Mesenchymal stem cell (in vitro differentiated cells and primary cell): ENCODE data around the gene SLIT3.
A peak's percentile ranks its signal among the peaks of the same experiment; 100 is the strongest.

Experiments
- DNase-seq: peaks from one replicate; pipeline ENCODE4 v3.0.0-alpha.2; 2013
- H2AFZ ChIP-seq: one replicate; pipeline ENCODE4 v1.6.1; 2013; ENCODE audit warnings: low read depth, mild to moderate bottlenecking, control low read depth, inconsistent platforms, low read length, moderate library complexity
- H2AK5ac ChIP-seq: 2 replicates; pipeline ENCODE4 v1.6.1; 2013; ENCODE audit warnings: low read length, moderate library complexity, mild to moderate bottlenecking, inconsistent platforms; ENCODE audit not compliant: severe bottlenecking
- H2BK120ac ChIP-seq: one replicate; pipeline ENCODE4 v1.6.1; 2013; ENCODE audit warnings: low read depth, mild to moderate bottlenecking, inconsistent platforms, low read length, moderate library complexity
- H2BK12ac ChIP-seq, 2 experiments: one replicate each; pipeline ENCODE4 v1.6.1; 2013; ENCODE audit warnings: inconsistent platforms in 2 of 2, low read length in 2 of 2, mild to moderate bottlenecking in 2 of 2, moderate library complexity in 2 of 2, control low read depth in 1 of 2
- H2BK15ac ChIP-seq: one replicate; pipeline ENCODE4 v1.6.1; 2013; ENCODE audit warnings: mild to moderate bottlenecking, low read depth, inconsistent platforms; ENCODE audit not compliant: poor library complexity, severe bottlenecking
- H2BK5ac ChIP-seq: 2 replicates; pipeline ENCODE4 v1.6.1; 2013; ENCODE audit warnings: low read depth, mild to moderate bottlenecking, low read length, control low read depth, inconsistent platforms; ENCODE audit not compliant: poor library complexity, severe bottlenecking
- H3K14ac ChIP-seq, 2 experiments: one replicate each; pipeline ENCODE4 v1.6.1; 2013; ENCODE audit warnings: inconsistent platforms in 2 of 2, low read length in 2 of 2, control low read depth in 1 of 2, mild to moderate bottlenecking in 1 of 2, moderate library complexity in 1 of 2
- H3K18ac ChIP-seq, 2 experiments: one replicate each; pipeline ENCODE4 v1.6.1; 2013; ENCODE audit warnings: inconsistent platforms in 2 of 2, low read length in 2 of 2, control low read depth in 1 of 2, low read depth in 1 of 2, mild to moderate bottlenecking in 1 of 2
- H3K23ac ChIP-seq, 2 experiments: one replicate each; pipeline ENCODE4 v1.6.1; 2013; ENCODE audit warnings: inconsistent platforms in 2 of 2, low read length in 2 of 2, mild to moderate bottlenecking in 2 of 2, moderate library complexity in 2 of 2, control low read depth in 1 of 2
- H3K27ac ChIP-seq: 2 replicates; pipeline ENCODE4 v1.5.1; 2013; ENCODE audit warnings: mild to moderate bottlenecking, moderate library complexity, low read length, control low read depth, inconsistent platforms; ENCODE audit not compliant: poor library complexity, severe bottlenecking
- H3K27me3 ChIP-seq, 2 experiments: 2 replicates each; pipeline versions ENCODE4 v1.6.1 to v1.7.0; 2013; ENCODE audit warnings: low read length in 2 of 2, mild to moderate bottlenecking in 2 of 2, moderate library complexity in 2 of 2, control low read depth in 1 of 2, inconsistent platforms in 1 of 2; ENCODE audit not compliant: control insufficient read depth in 1 of 2, insufficient read depth in 1 of 2
- H3K36me3 ChIP-seq, 2 experiments: 2 replicates each; pipeline versions ENCODE4 v1.6.1 to v1.7.0; 2013; ENCODE audit warnings: low read length in 2 of 2, control low read depth in 1 of 2, inconsistent platforms in 1 of 2, low read depth in 1 of 2, mild to moderate bottlenecking in 1 of 2; ENCODE audit not compliant: insufficient read depth in 2 of 2, control insufficient read depth in 1 of 2
- H3K4ac ChIP-seq, 2 experiments: one replicate each; pipeline ENCODE4 v1.6.1; 2013; ENCODE audit warnings: inconsistent platforms in 2 of 2, low read length in 2 of 2, mild to moderate bottlenecking in 2 of 2, moderate library complexity in 2 of 2, control low read depth in 1 of 2, low read depth in 1 of 2
- H3K4me1 ChIP-seq: 2 replicates; pipeline ENCODE4 v1.6.1; 2013; ENCODE audit warnings: low read depth, low read length, control low read depth; ENCODE audit not compliant: control insufficient read depth, insufficient read depth
- H3K4me2 ChIP-seq: 2 replicates; pipeline ENCODE4 v1.6.1; 2013; ENCODE audit warnings: low read length, mild to moderate bottlenecking, inconsistent platforms; ENCODE audit not compliant: poor library complexity, severe bottlenecking
- H3K4me3 ChIP-seq, 2 experiments: 2 replicates each; pipeline versions ENCODE4 v1.5.1 to v1.7.0; 2013; ENCODE audit warnings: low read length in 2 of 2, mild to moderate bottlenecking in 2 of 2, control low read depth in 1 of 2, low read depth in 1 of 2; ENCODE audit not compliant: insufficient read depth in 1 of 2
- H3K79me1 ChIP-seq: replicated peaks from 2 replicates; pipeline ENCODE4 v1.6.1; 2013; ENCODE audit warnings: mild to moderate bottlenecking, control low read depth, low read length, inconsistent platforms; ENCODE audit not compliant: poor library complexity, severe bottlenecking
- H3K9ac ChIP-seq: 2 replicates; pipeline ENCODE4 v1.7.0; 2013; ENCODE audit warnings: mild to moderate bottlenecking, low read length, moderate library complexity
- H3K9me3 ChIP-seq: 2 replicates; pipeline ENCODE4 v1.7.0; 2013; ENCODE audit warnings: mild to moderate bottlenecking, low read length; ENCODE audit not compliant: control insufficient read depth
- H4K8ac ChIP-seq: one replicate; pipeline ENCODE4 v1.6.1; 2013; ENCODE audit warnings: inconsistent platforms, mild to moderate bottlenecking, low read length, moderate library complexity
- H4K91ac ChIP-seq: one replicate; pipeline ENCODE4 v1.6.1; 2013; ENCODE audit warnings: mild to moderate bottlenecking, low read length, inconsistent platforms
- WGBS: methylation state at CpG from one replicate; pipeline ENCODE4 v1.1.7; 2013; ENCODE audit warnings: mixed read lengths; 5-methylcytosine and 5-hydroxymethylcytosine counted together

Gene SLIT3

DNA sequence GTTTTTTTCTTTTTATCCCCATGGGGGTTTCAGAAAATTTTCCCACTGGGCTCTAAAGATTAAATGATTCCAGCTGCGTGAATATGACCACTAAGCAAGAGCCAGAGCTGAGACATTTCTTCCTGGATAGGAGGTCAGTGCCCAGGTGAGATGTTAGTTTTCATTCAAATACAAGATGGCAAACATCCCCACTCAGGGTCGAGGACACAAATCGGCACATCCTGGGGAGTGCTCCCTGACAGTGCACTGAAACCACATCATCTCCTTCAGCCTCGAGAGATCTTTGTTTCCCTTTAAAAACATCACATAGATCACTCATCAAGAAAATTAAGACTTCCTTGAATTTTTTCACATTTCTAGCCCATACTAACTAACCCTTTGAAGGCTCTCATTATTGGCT lies 448.6 kb downstream of the SLIT3 start:
- H3K27ac ChIP-seq = no peak overlapping the region
- no peak overlapping the region for H3K14ac ChIP-seq
- no peak overlapping the region for H2BK12ac ChIP-seq
- H3K4me3 ChIP-seq = no peak overlapping the region
- no peaks in the 10 kb centered on the region for H3K79me1 ChIP-seq
- H3K23ac ChIP-seq = no peak overlapping the region
- no peak overlapping the region for H2AFZ ChIP-seq
- H3K9me3 ChIP-seq = no peaks in the 10 kb centered on the region
- H2BK120ac ChIP-seq = no peak overlapping the region
- H3K36me3 ChIP-seq = peaks cover 0 to 26% of the 10 kb centered on the region in 2 experiments
- no peak for DNase-seq
- no peak overlapping the region for H2AK5ac ChIP-seq
- no peaks in the 10 kb centered on the region for H3K27me3 ChIP-seq
- no peak overlapping the region for H3K18ac ChIP-seq
- no peak overlapping the region for H3K4ac ChIP-seq
- no peak overlapping the region for H4K8ac ChIP-seq
- no peak overlapping the region for H4K91ac ChIP-seq
- H2BK5ac ChIP-seq = no peak overlapping the region
- no peak overlapping the region for H2BK15ac ChIP-seq
- no peaks in the 10 kb centered on the region for H3K4me1 ChIP-seq
- H3K4me2 ChIP-seq = no peak overlapping the region
- H3K9ac ChIP-seq = peak overlapping the region; percentile 64
- WGBS = 72% methylated on average over 4 of the region's 4 CpGs

GRCh38 chr5:168851902-168852321 lies 449.0 kb downstream of the SLIT3 start:
- H3K14ac ChIP-seq = no peak overlapping the region
- no peaks in the 10 kb centered on the region for H3K4me1 ChIP-seq
- WGBS = 75% methylated on average over 2 of the region's 7 CpGs
- peaks cover 0 to 26% of the 10 kb centered on the region in 2 experiments for H3K36me3 ChIP-seq
- H3K23ac ChIP-seq = no peak overlapping the region
- H3K27ac ChIP-seq = no peak overlapping the region
- H4K91ac ChIP-seq = no peak overlapping the region
- no peak overlapping the region for H3K4me2 ChIP-seq
- no peaks in the 10 kb centered on the region for H3K27me3 ChIP-seq
- H2AFZ ChIP-seq = no peak overlapping the region
- no peak overlapping the region for H2AK5ac ChIP-seq
- H3K79me1 ChIP-seq = no peaks in the 10 kb centered on the region
- no peak overlapping the region for H2BK5ac ChIP-seq
- DNase-seq = peak; percentile 49
- no peak overlapping the region for H2BK12ac ChIP-seq
- no peak overlapping the region for H3K4ac ChIP-seq
- peak overlapping the region; percentile 64 for H3K9ac ChIP-seq
- H3K4me3 ChIP-seq = no peak overlapping the region
- H3K18ac ChIP-seq = no peak overlapping the region
- H2BK15ac ChIP-seq = no peak overlapping the region
- H2BK120ac ChIP-seq = no peak overlapping the region
- no peaks in the 10 kb centered on the region for H3K9me3 ChIP-seq
- H4K8ac ChIP-seq = no peak overlapping the region

GRCh38 chr5:168850683-168851082 lies 450.3 kb downstream of the SLIT3 start:
- Histone ChIP-seq H3K27me3 (no peaks in the 10 kb centered on the region), H3K9ac (no peak overlapping the region), H3K23ac (no peak overlapping the region), H2BK120ac (no peak overlapping the region), H3K14ac (no peak overlapping the region), H2AK5ac (no peak overlapping the region), H4K8ac (no peak overlapping the region), H2BK15ac (no peak overlapping the region), H2BK5ac (no peak overlapping the region), H3K4me2 (no peak overlapping the region), H3K36me3 (peaks cover 0 to 22% of the 10 kb centered on the region in 2 experiments), H3K79me1 (no peaks in the 10 kb centered on the region), H4K91ac (no peak overlapping the region), H3K4me1 (no peaks in the 10 kb centered on the region), H3K27ac (no peak overlapping the region), H3K18ac (no peak overlapping the region), H3K9me3 (no peaks in the 10 kb centered on the region), H3K4me3 (no peak overlapping the region), H3K4ac (no peak overlapping the region), H2BK12ac (no peak overlapping the region), H2AFZ (no peak overlapping the region)
- 91% methylated on average over 4 of the region's 5 CpGs for WGBS
- DNase-seq = no peak

DNA sequence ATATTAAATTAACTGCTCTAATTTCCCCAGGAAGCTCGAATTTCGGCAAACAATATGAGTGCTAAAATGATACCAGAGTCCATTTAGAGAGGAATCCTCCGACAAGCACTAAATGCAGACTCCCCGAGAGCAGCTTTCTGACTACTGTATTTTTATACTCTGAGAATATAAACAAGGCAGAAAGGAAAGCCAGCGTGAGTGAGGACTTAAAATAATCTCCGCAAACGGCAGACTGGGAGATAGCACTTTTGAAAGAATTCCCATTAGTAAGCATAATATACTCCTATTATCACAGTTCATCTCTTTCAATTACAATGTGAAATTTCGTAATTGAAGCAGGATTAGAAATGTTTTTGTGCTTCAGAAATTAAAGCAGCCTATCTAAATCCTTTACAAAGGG lies 452.4 kb downstream of the SLIT3 start:
- no peaks in the 10 kb centered on the region for H3K79me1 ChIP-seq
- no peak overlapping the region for H4K91ac ChIP-seq
- H3K27me3 ChIP-seq = no peaks in the 10 kb centered on the region
- H3K14ac ChIP-seq = no peak overlapping the region
- H2BK15ac ChIP-seq = no peak overlapping the region
- H2BK12ac ChIP-seq = no peak overlapping the region
- H3K23ac ChIP-seq = no peak overlapping the region
- no peak overlapping the region for H3K4me3 ChIP-seq
- no peak for DNase-seq
- H4K8ac ChIP-seq = no peak overlapping the region
- no peak overlapping the region for H2BK120ac ChIP-seq
- no peak overlapping the region for H2AK5ac ChIP-seq
- 92% methylated on average over 3 of the region's 8 CpGs for WGBS
- no peak overlapping the region for H3K27ac ChIP-seq
- no peak overlapping the region for H3K9ac ChIP-seq
- H3K9me3 ChIP-seq = no peaks in the 10 kb centered on the region
- no peaks in the 10 kb centered on the region for H3K4me1 ChIP-seq
- H3K18ac ChIP-seq = no peak overlapping the region
- H3K4me2 ChIP-seq = no peak overlapping the region
- no peak overlapping the region for H2BK5ac ChIP-seq
- no peak overlapping the region for H3K4ac ChIP-seq
- no peak overlapping the region for H2AFZ ChIP-seq
- H3K36me3 ChIP-seq = peaks cover 0 to 9% of the 10 kb centered on the region in 2 experiments
